Stimulated activated CD4-positive, alpha-beta T cell treated with anti-CD3 and anti-CD28 coated beads, Interleukin-12 subunit alpha, Interleukin-12 subunit beta, amount 100 ng/mL, for 4 hours (primary cell): ENCODE results near the gene EFNA2.
"Not testable (repeated sequence)": the region's sequence is repeated elsewhere in the genome, so short reads cannot be mapped to it uniquely, and the experiment has no call there.

Source experiments
- DNase-seq: peaks from one replicate; pipeline ENCODE4 v3.0.0-alpha.2; 2020

Gene EFNA2

DNA sequence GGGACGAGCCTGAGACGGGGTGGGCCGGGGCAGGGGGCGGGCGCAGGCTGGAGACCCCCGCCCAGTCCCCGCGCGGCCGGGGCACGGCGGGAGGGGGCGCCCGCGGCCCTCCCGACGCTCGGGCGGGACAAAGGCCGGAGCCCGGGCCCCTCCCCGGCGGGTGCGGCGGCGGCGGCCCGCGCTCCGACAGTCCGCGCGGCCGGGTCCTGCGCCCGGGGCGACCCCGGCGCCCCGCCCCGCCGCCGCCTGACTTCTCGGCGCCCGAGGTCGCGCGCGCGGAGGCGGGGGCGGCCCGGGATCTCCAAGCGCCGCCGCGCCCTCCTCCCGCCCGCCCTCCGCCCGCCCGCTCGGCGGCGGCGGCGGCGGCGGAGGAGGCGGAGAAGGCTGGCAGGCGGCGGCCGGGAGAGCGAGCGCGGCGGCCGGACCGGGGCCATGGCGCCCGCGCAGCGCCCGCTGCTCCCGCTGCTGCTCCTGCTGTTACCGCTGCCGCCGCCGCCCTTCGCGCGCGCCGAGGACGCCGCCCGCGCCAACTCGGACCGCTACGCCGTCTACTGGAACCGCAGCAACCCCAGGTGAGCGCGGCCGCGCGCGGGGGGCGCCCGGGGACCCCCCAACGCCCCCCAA is at the start of gene EFNA2:
Gene EFNA2, plus strand, starts transcription at position 137 of the 624 bp plus-strand sequence. Its CDS starts 296 bp downstream, at position 433.
- DNase-seq = no peak

DNA sequence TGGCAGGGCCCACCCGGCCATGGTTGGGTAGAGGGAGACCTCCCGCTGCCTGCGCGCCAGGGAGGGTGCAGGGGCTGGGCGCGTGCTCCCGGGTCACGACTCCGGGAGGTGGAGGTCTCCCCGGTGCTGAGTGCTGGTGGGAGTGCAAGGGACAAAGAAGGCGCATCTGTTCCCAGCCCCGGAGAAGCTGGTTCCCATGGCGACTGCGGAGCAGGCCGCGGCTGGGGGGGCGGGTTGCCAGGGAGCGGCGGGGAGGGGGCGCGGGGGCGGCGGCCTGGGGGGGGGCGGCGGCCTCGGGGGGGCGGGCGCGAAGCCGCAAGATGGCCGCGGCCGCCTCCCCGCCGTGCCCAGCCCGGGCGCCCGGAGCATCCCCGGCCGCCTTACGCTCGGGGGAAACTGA is 49.1 kb upstream of the EFNA2 start:
- no peak for DNase-seq

DNA sequence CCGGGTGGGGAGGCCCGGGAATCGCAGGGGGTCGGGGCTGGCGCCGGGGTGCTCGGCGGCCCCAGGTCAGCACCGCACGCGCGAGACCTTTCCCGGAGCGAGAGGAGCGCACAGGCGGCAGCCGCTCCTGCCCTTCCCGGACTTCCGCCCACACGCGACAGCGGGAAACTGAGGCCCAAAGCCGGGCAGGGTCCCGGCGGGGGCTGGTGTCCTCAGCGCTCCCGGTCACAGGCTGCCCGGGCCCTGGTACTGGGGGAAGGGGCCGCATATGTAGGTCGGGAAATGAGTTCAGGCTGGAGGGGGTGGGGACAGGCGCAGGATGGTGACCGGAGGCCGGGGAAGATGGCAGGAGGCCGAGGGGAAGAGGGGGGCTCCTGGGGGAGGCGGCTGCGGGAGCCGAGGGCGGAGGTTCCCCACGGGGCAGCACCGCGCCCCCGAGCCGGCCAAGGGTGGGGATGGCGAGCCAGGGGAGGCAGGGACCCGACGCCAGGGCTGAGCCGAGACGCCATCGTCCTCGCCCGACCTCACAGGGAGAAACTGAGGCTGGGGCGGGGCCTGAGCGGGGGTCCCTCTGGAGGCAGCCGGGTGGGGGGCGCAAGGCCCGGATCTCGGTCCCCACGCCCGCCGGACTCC is 48.5 kb upstream of the EFNA2 start:
- no peak for DNase-seq

DNA sequence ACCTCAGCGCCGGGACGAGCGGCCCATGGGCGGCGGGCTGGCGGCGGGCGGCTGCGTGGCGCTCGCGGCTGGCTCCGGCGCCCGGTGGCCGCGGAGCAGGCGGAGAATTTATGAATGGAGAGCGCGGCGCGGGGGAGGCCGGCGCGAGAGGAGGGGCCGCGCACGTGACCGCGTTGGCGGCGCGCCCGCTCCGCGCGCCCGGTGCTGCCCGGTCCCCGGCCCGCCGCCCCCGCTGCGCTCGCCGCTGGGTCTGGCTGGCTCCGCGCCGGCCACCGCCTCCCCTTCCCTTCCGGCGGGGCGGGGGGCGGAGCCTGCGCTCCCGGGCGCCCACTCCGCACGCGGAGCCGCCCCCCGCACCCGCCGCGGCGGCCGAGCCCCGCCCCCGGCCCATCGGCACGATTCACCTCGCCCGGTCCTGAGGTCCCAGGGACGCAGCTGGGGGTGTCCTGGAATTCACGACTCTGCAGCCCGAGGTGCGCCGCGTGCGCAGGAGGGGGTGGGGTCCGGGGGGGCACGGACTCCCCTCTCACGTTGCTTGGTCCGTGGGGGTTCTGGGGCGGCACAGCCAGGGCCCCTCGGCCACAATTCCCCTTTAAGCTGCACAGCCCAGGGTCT is 47.8 kb upstream of the EFNA2 start, which contains the start of gene CBARP:
Gene CBARP, minus strand, starts transcription at position 252 of the 615 bp plus-strand sequence. CDS start 1,905 bp downstream, outside the sequence.
- DNase-seq = peak; percentile 44

DNA sequence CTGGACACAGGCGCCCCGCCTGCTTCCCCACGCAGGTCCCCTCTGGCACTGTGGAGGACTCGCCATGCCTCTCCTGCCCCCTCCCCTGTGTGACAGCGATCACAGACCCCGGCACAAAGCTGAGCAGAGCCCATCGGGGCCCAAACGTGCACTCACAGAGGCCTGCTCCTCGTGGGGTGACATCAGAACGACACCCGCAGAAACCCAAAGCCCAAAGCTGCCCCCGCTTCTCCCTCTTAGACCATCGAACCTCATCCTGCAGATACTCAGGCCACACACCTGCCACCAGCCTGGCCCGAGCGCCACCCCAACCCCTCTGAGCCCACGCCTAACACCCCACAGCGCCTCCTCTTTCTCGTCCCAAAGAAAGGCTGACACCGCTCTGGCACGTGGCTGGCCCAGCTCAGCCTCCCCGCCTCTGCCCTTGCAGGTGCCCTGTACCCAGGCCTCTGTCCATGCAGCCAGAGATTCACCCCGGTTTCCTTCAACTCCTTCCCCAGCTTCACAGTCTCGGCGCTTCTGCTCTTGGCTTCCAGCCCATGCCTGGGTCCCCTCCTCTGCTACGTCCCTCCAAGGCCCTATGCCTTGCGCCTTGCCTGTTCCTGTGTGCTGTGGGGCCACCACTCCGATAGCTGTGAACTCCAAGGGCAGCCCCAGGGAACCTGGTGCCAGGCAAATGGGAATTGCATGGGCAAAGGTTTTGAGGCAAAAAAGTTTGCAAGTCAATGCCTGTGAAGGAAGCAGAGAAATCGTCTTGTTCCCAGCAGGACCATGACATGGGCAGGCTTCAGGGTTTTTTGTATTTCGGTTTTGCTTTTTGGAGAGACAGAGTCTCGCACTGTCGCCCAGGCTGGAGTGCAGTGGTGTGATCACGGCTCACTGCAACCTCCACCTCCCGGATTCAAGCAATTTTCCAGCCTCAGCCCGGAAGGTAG is 47.0 kb upstream of the EFNA2 start:
- no peak for DNase-seq

DNA sequence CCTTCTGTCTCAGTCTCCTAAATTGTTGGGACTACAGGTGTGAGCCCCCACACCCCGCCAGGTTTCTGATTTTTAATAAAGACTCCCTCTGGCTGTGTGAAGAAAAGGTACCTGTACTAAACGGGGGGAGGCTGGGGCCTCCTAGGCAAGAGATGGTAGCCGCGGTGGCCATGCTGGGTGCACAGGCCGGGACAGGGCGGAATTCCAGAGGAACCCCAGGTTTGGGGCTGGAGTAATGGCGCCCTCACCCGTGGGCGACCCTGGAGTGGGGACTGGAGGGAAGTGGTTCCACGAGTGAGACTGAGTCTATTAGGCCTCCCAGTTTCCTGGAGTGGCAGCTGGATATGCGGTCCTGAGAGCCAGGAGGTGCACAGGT is 46.3 kb upstream of the EFNA2 start:
- no peak for DNase-seq

DNA sequence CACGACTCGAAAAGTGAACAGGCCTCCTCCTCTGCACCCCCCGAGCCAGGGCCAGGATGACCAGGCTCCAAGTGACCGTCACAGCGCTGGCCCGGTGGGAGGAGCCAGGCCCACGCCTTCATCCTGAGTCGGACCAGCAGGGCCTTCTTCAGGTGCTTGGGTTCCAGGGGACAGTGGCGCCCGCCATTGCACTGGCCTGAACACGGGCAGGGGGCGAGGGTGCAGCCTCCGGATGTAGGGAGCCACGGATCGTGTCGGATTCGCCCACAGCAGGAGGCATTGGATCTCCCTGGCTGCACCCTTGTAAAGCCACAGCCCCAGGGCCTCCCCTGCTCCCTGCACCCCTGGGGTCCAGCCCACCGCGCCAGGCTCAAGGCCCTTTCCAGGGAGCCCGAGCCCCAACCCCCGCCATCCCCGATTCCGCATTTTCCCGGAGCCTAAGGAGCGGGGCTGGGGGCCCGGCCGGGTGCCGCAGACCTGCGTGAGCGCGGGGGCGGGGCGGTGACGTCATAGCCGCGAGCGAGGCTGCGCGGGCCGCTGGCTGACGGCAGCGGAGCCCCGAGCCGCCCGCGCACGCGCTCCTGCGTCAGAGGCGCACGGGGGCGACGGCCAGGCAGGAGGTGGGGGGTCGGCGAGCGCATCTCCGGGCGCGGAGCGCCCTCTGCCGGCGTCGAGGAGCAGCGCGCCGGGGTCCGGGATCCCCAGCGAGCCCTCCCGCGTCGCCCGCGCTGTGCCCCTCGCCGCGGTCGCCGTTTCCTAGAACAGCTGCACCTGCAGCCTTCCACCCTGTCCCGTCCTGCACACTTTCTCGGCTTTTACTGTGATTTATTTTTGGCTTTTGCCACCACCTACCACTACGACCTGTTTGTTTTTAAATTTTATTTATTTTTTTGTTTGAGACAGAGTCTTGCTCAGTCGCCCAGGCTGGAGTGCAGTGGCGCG is 45.6 kb upstream of the EFNA2 start:
- peak; percentile 94 for DNase-seq

DNA sequence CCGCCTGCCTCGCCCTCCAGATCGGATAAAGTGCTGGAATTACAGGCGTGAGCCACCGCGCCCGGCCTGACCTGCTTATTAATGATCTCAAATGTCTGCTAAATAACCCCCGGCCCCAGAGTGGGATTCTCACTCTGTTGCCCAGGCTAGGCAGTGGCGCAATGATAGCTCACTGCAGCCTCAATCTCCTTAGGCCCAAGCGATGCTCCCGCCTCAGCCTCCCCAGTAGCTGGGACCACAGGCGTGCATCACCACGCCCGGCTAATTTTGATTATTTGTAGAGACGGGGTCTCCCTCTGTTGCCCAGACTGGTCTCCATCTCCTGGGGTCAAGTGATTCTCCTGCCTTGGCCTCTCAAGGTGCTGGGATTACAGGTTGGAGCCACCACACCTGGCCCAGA is 44.7 kb upstream of the EFNA2 start:
- no peak for DNase-seq

DNA sequence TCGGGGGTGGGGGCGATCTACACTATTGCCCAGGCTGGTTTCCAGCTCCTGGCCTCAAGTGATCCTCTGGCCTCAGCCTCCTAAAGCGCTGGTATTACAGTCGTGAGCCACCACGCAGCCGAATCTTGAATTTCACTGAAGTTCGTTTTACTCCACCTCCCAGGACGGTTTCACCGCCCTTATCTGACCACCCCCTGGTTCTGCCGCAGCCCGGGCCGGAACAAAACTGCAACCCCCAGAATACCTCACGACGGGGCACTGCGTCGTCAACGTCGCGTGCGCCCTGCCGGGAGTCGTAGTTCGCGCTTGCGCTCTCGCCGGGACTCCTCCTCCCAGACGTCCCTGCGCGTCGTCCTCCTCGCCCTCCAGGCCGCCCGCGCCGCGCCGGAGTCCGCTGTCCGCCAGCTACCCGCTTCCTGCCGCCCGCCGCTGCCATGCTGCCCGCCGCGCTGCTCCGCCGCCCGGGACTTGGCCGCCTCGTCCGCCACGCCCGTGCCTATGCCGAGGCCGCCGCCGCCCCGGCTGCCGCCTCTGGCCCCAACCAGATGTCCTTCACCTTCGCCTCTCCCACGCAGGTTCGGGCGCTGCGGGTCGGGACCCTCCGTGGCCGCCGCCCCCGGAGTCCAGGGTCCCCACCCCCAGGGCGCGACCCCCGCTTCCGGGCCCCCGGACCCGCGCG is 44.1 kb upstream of the EFNA2 start, which contains the start of gene ATP5F1D:
Gene ATP5F1D, plus strand, starts transcription at position 335 of the 679 bp plus-strand sequence. Its CDS starts 100 bp downstream, at position 435.
- peak; percentile 90 for DNase-seq

DNA sequence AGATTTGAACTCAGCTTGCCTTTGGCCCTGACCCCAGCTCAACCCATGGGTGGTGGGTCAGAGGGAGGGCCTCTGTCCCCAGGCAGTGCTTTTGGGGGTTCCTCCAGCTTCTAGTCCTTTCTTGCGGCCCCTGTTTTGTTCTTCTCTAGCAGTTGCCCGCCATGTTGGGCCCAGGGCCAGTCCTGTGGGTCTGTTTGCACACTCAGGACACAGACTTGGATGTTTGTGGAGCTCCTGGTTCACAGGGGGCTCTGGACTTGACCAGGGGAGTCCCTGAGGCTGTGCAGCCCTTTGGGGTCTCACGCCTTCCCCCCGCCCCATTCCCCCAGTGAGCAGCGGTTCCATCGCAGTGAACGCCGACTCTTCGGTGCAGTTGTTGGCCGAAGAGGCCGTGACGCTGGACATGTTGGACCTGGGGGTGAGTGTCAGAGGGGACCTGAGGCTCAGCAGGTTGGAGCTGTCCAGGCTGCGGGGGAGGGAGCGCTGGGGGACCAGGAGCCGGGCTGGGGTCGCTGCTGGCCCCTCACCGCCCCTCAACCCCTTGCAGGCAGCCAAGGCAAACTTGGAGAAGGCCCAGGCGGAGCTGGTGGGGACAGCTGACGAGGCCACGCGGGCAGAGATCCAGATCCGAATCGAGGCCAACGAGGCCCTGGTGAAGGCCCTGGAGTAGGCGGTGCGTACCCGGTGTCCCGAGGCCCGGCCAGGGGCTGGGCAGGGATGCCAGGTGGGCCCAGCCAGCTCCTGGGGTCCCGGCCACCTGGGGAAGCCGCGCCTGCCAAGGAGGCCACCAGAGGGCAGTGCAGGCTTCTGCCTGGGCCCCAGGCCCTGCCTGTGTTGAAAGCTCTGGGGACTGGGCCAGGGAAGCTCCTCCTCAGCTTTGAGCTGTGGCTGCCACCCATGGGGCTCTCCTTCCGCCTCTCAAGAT is 41.6 kb upstream of the EFNA2 start:
- DNase-seq = peak; percentile 83

DNA sequence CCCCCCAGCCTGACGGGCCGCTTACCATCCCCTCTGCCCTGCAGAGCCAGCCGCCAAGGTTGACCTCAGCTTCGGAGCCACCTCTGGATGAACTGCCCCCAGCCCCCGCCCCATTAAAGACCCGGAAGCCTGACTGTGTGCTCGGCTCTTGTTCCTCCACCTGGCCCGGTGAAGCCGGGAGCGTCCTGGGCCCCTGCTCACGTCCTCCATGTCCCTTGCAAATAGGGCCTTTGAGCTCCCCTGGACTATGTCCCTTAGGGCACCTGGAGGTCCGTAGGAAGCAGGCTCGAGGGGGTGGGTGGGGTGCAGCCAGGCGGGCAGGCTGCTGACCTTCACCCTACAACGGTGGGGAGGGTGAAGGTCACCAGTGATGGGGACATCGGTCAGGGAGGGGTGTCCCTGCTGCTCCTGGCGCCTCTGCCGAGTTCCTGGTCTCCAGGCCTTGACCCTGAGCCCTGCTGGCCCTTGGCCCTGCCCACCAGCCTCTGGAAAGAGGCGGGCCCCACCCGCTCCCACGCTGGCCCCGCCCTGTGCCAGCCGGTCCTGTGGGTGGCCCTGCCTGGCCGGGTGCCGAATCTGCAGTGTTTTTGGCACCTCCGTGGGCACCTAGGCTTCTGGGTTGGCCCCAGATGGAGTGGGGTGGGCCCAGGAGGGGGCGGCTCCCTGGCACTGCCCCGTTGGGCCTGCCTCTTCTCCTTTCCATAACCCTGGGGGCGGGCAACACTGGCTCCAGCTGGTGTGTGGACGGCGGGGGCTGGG is 40.8 kb upstream of the EFNA2 start:
- DNase-seq = no peak

DNA sequence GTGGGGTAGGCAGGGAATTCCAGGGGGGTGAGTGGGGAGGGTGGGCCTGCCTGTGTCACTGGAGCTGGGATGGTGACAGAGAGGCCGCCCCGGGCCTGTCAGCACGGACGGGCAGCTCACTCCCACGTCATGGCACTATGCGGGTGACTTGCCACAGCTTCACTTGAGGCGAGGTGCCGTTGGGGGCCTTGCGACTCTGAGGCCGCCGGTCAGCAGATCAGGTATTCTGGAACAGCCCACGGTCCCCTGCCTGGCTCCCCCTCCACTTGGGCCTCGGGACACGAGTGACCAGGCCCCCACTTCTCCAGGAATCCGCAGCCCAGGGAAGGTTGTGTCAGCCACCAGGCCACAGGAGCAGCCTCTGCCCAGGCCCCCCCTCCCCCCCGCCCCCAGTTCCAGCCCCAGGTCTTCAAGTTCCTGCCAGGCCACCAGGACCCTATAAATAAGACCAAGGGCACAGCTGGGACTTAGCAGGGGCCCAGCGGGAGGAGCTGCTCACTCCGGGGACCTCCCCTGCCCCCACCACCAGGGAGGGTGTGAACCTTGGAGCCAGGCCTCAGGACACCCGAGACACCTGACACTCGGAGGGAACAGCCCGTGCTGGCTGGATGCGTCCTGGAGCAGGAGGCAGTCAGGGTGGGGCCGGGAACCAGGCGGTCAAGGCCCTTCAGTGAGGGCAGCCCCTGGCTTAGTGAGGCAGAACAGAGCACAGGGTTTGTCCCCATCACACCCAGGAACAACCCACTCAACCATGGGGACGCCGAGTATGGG is 40.0 kb upstream of the EFNA2 start:
- no peak for DNase-seq

DNA sequence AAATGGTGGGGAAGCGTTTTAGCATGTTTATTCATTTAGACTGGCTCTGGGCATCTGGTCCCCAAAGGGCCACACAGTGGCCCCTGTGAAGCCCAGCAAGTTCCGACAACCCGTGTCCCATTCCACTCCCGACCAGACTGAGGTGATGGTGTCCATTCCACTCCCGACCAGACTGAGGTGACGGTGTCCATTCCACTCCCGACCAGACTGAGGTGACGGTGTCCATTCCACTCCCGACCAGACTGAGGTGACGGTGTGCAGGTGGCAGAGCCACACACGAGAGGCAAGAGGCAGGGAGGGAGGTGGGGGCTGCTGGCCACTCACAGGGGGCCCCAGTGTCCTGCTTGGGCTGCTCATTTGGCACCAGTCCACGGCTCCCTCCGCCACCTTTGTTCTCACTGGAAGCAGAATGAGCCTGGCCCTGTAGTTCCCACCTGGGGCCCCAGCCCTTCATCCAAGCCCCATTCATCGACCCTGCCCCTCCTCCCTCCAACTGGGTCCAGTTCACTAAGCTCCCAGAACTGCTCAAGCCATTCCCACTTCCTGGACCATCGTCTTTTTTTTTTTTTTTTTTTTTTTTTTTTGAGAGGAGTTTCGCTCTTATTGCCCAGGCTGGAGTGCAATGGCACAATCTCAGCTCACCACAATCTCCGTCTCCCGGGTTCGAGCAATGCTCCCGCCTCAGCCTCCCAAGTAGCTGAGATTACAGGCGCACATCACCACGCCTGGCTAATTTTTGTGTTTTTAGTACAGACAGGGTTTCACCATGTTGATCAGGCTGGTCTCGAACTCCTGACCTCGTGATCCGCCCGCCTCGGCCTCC is 39.2 kb upstream of the EFNA2 start:
- not testable (repeated sequence) for DNase-seq

DNA sequence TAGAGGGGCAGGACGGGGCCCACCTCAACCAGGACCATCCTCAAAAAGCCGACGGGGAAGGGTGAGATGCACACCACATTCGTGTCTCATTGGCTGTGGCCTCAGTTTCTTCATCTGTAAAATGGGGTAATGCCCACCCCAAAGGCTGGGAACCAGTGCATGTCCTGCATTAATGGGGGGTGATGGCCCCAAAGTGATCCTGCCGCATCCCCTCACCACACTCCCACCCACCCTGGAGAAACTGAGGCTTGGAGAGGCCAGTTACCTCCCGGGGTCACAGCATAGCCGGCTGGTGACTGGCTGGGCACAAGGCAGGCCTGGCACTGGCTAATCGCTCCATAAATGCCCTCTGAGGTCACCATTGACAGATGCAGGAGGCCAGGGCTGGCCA is 37.9 kb upstream of the EFNA2 start:
- DNase-seq = no peak

DNA sequence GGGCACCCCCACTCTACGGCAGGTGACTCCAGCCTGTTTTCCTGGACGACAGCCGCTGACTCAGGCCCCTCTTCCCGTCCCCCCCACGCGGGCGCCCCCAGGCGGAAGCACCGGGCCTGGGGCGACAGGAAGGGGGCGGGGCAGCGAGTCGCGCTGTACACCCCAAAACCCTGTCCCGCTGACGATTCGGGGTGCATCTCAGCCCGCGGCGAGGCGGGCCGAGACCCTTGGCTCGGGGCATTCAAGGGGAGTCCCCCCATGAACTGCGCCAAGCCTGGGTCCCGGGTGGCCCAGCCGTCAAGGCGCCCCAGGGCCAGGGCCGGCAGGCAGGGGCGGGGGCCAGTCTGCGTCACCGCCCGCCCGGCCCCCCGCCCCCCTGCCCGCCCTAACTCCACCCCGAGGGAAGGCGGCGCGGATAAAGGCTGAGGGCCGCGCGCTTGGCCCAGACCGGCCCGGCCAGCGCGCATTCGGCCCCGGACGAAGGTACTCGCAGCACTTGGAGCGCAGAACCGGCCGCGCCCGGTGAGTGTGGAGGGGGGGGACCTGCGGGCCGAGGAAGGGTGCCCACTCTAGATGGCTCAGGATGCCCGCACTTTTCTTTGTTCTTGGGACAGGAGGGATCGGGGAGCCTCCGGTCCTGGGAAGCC is 37.4 kb upstream of the EFNA2 start, which contains the start of gene MIDN:
Gene MIDN, plus strand, starts transcription at position 445 of the 647 bp plus-strand sequence. CDS start 1,714 bp downstream, outside the sequence.
- DNase-seq = peak; percentile 64

DNA sequence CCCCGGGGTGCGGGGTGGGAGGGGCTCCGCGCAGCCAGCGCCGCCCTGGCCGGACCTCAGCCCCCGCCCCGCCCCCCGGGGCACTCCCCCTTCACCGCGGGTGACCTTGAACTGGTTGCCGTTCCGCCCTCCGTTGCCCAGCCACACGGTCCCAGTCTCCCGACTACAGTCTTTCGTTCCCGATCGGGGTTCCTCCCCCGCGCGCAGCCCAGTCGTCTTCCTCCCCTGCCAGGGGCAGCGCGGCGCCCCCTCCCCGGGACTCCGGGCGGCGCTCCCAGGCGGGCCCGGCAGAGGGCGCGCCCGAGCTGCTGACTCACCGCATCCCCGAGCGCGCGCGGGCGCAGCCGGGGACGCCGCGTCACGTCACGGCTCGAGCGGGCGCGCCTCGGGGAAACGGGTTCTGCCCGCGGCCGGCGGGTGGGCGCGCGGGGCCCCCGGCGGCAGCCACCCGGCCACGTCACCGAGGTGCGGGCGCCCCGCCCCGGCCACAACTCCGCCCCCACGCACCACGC is 36.8 kb upstream of the EFNA2 start:
- peak; percentile 81 for DNase-seq
